Measurements from ENCODE around the gene TRAF6.

- TF ChIP-seq CTCF (IDR thresholded peaks at IDR 0.05; ENCODE audit: poor library complexity) (no peak), EZH2 (IDR thresholded peaks at IDR 0.05; ENCODE audit: borderline replicate concordance) (no peak), EZH2phosphoT487 (IDR thresholded peaks at IDR 0.05; ENCODE audit: low read depth, severe bottlenecking, unreplicated experiment) (no peak)
Measured at GRCh38 chr11:36487619-36488018, 22.5 kb downstream of the TRAF6 start.

Measured in hepatocyte (in vitro differentiated cells).